ENCODE data around the gene CAMK1D. TPM values are rescaled to one million over a fixed set of nuclear protein-coding genes. Genes with fewer than 3 reads are reported as not detected.
A peak's percentile ranks its signal among the peaks of the same experiment; 100 is the strongest.
"Not testable (repeated sequence)": the region's sequence is repeated elsewhere in the genome, so short reads cannot be mapped to it uniquely, and the experiment has no call there.

Gene CAMK1D
- total RNA-seq, 1 experiment from 2014 or later: 0.52 TPM

- DNase-seq (ENCODE audit: low read depth): no peak
Measured at GRCh38 chr10:12340371-12340770, 9.0 kb upstream of the CAMK1D start.

- DNase-seq (ENCODE audit: low read depth): no peak
Measured at GRCh38 chr10:12340937-12341336, 8.4 kb upstream of the CAMK1D start.

- DNase-seq (ENCODE audit: low read depth): no peak
Measured at GRCh38 chr10:12341526-12341925, 7.8 kb upstream of the CAMK1D start.

GRCh38 chr10:12344375-12345110 lies 4.8 kb upstream of the CAMK1D start:
- DNase-seq (ENCODE audit: low read depth): peak; percentile 11

GRCh38 chr10:12346707-12347106 lies 2.6 kb upstream of the CAMK1D start:
- no peak for DNase-seq (ENCODE audit: low read depth)

- DNase-seq (ENCODE audit: low read depth): no peak
Measured at GRCh38 chr10:12348294-12348869, 965 bp upstream of the CAMK1D start.

- DNase-seq (ENCODE audit: low read depth): no peak
Measured at GRCh38 chr10:12349629-12350166, 351 bp downstream of the CAMK1D start.

GRCh38 chr10:12350167-12350872 lies 973 bp downstream of the CAMK1D start:
- DNase-seq (ENCODE audit: low read depth): peak; percentile 23

GRCh38 chr10:12350925-12351324 lies 1.6 kb downstream of the CAMK1D start:
- no peak for DNase-seq (ENCODE audit: low read depth)

- no peak for DNase-seq (ENCODE audit: low read depth)
Measured at GRCh38 chr10:12351447-12351846, 2.1 kb downstream of the CAMK1D start.

- no peak for DNase-seq (ENCODE audit: low read depth)
Measured at GRCh38 chr10:12351889-12352288, 2.5 kb downstream of the CAMK1D start.

GRCh38 chr10:12353399-12354242 lies 4.3 kb downstream of the CAMK1D start:
- no peak for DNase-seq (ENCODE audit: low read depth)

GRCh38 chr10:12354696-12355095 lies 5.3 kb downstream of the CAMK1D start:
- not testable (repeated sequence) for DNase-seq (ENCODE audit: low read depth)

GRCh38 chr10:12355384-12355783 lies 6.0 kb downstream of the CAMK1D start:
- no peak for DNase-seq (ENCODE audit: low read depth)

GRCh38 chr10:12357525-12358151 lies 8.3 kb downstream of the CAMK1D start:
- DNase-seq (ENCODE audit: low read depth): no peak

GRCh38 chr10:12358863-12359564 lies 9.7 kb downstream of the CAMK1D start:
- DNase-seq (ENCODE audit: low read depth): no peak

- no peak for DNase-seq (ENCODE audit: low read depth)
Measured at GRCh38 chr10:12360461-12360860, 11.1 kb downstream of the CAMK1D start.

- DNase-seq (ENCODE audit: low read depth): not testable (repeated sequence)
Measured at GRCh38 chr10:12361115-12361514, 11.8 kb downstream of the CAMK1D start.

- DNase-seq (ENCODE audit: low read depth): no peak
Measured at GRCh38 chr10:12364559-12364958, 15.2 kb downstream of the CAMK1D start.

- no peak for DNase-seq (ENCODE audit: low read depth)
Measured at GRCh38 chr10:12367272-12367671, 17.9 kb downstream of the CAMK1D start.
